ENCODE data around the gene RGS14. TPM values are rescaled to one million over a fixed set of nuclear protein-coding genes. Genes with fewer than 3 reads are reported as not detected.

Gene RGS14, protein sequence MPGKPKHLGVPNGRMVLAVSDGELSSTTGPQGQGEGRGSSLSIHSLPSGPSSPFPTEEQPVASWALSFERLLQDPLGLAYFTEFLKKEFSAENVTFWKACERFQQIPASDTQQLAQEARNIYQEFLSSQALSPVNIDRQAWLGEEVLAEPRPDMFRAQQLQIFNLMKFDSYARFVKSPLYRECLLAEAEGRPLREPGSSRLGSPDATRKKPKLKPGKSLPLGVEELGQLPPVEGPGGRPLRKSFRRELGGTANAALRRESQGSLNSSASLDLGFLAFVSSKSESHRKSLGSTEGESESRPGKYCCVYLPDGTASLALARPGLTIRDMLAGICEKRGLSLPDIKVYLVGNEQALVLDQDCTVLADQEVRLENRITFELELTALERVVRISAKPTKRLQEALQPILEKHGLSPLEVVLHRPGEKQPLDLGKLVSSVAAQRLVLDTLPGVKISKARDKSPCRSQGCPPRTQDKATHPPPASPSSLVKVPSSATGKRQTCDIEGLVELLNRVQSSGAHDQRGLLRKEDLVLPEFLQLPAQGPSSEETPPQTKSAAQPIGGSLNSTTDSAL
- total RNA-seq (2021; ENCODE audit: unreplicated experiment) (9.4 TPM), Bru-seq, nascent RNA (percentile 24 among the genes with signal in this experiment), BruChase-seq, experiment 1, labeled RNA remaining after a 6-hour chase (percentile 26 among the genes with signal in this experiment), BruChase-seq, experiment 2, labeled RNA remaining after a 2-hour chase (percentile 33 among the genes with signal in this experiment)
- 12.3 and 12.9 TPM in 2 replicates for polyA plus RNA-seq (2012)
- long read RNA-seq, transcript RGS14-207 (4 exons, 590 nt) = major isoform, 5 of 11 reads
- long read RNA-seq, partial matches to known transcripts = 3 of 11 reads
- long read RNA-seq, other reads (novel, unspliced or antisense) = 1 of 11 reads

DNA sequence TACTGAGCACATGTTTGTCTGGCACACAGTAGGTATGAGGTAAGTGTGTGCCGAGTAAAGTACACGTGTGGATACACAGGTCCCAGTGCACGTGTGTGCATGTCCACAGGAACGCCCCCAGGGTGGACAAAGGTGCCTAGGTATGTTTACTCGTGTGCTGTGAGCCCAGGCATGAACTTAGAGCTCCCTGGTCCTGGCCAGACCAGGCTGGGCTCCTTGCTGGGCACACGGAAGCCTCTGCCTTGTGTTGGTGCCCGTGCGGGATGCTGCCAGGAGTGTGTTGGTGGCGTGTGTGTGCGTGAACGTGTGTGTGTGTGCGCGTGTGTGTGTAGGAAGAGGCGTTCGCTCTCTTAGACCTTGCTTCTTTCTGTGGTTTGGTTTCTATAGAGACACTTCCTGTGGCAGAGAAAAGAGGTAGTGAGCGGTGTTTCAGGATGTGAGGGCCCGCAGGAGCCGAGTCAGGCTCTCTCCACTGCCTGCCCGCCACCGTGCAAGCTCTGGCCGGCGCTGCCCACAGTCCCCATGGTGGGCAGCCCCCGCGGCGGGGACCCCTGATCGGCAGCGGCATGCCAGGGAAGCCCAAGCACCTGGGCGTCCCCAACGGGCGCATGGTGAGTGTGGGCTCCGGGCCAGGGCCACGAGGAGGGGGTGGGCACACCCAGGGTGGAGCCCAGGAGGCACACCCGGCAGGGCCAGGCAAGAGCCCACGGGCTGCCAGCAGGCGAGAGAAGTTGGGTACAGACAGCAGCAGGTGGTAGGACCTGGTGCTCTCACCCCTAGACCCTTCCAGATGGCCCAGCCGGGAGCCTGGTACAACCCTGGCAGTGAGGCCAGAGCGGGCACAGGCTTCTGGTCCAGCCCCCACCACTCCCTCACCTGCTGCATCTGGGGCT lies at the start of gene RGS14:
RGS14 (plus strand) TSS at position 466 of the 893 bp plus-strand sequence; CDS start at position 567, 101 bp downstream.
- Histone ChIP-seq H3K79me2 (ENCODE audit: insufficient read depth, low read length) (no peaks in the 10 kb centered on the region), H3K27me3 (ENCODE audit: insufficient read depth, low read length) (no peaks in the 10 kb centered on the region), H3K9me3 (ENCODE audit: control insufficient read depth in 1 of 2, insufficient read depth in 1 of 2, low read depth in 1 of 2, low read length in 2 of 2) (peaks cover 0 to 4% of the 10 kb centered on the region in 2 experiments; a peak in 1 of 4 replicates), H3K4me3 (replicated peaks in 1 of 2; ENCODE audit: low read depth in 1 of 2, low read length in 2 of 2) (no peak within 1 kb of the TSS), H2AFZ (ENCODE audit: low read depth, low read length, poor library complexity, severe bottlenecking) (no peak within 1 kb of the TSS), H4K20me1 (ENCODE audit: insufficient read depth) (no peaks in the 10 kb centered on the region), H3K4me1 (ENCODE audit: control insufficient read depth in 1 of 2, insufficient read depth in 2 of 2, low read length in 2 of 2) (peaks cover 5 to 14% of the 10 kb centered on the region in 2 experiments; a peak in 3 of 4 replicates), H3K9ac (ENCODE audit: low read length) (no peak within 1 kb of the TSS), H3K36me3 (ENCODE audit: control insufficient read depth in 1 of 2, insufficient read depth in 2 of 2, low read length in 2 of 2) (no peaks in the 10 kb centered on the region), H3K27ac (ENCODE audit: low read depth, low read length) (no peak within 1 kb of the TSS), H3K9me2 (ENCODE audit: insufficient read depth) (no peaks in the 10 kb centered on the region), H3K4me2 (ENCODE audit: low read length) (no peak within 1 kb of the TSS)
- intact Hi-C loops (cut with micrococcal nuclease) = no loop called here
- ATAC-seq = no peak
- CTCF ChIA-PET = interaction anchor here (2.0 kb wide), 1 partner anchor 13 kb away, joined by 5 read pairs; no protein-coding TSS in a partner anchor
- BruUV-seq (replicated peaks) = no TSS peak
- POLR2A ChIA-PET = no interaction called here
- RAD21 ChIA-PET (ENCODE audit: low non-redundant PET in 1 of 2, low total read pairs in 2 of 2, uncharacterized antibody in 2 of 2, unreplicated experiment in 2 of 2) = no interaction called here
- no peak for DNase-seq (ENCODE audit: low read depth, low spot score)
- TF ChIP-seq SIN3A (IDR thresholded peaks at IDR 0.05; ENCODE audit: low read depth) = no peak
- no peak for TF ChIP-seq EGR1 (IDR thresholded peaks at IDR 0.05; ENCODE audit: low read depth)
- TF ChIP-seq CEBPB (IDR thresholded peaks at IDR 0.05; ENCODE audit: low read depth) = no peak
- TF ChIP-seq SRF (IDR thresholded peaks at IDR 0.05; ENCODE audit: low read depth) = no peak
- TF ChIP-seq ATF3 (IDR thresholded peaks at IDR 0.05) = no peak
- no peak for TF ChIP-seq CBX3 (IDR thresholded peaks at IDR 0.05; ENCODE audit: low read depth)
- TF ChIP-seq REST (IDR thresholded peaks at IDR 0.05; ENCODE audit: low read depth) = no peak
- TF ChIP-seq EZH2 (IDR thresholded peaks at IDR 0.05) = no peak
- no peak for TF ChIP-seq ZNF274 (IDR thresholded peaks at IDR 0.05; ENCODE audit: low read depth, low read length)
- TF ChIP-seq YY1 (IDR thresholded peaks at IDR 0.05; ENCODE audit: extremely low read depth, insufficient replicate concordance, low read depth, low read length) = no peak
- TF ChIP-seq TCF7L2 (IDR thresholded peaks at IDR 0.05; ENCODE audit: borderline replicate concordance, extremely low read depth, insufficient read depth, insufficient read length) = no peak
- TF ChIP-seq MAX (IDR thresholded peaks at IDR 0.05) = no peak
- TF ChIP-seq, protein P1, sequence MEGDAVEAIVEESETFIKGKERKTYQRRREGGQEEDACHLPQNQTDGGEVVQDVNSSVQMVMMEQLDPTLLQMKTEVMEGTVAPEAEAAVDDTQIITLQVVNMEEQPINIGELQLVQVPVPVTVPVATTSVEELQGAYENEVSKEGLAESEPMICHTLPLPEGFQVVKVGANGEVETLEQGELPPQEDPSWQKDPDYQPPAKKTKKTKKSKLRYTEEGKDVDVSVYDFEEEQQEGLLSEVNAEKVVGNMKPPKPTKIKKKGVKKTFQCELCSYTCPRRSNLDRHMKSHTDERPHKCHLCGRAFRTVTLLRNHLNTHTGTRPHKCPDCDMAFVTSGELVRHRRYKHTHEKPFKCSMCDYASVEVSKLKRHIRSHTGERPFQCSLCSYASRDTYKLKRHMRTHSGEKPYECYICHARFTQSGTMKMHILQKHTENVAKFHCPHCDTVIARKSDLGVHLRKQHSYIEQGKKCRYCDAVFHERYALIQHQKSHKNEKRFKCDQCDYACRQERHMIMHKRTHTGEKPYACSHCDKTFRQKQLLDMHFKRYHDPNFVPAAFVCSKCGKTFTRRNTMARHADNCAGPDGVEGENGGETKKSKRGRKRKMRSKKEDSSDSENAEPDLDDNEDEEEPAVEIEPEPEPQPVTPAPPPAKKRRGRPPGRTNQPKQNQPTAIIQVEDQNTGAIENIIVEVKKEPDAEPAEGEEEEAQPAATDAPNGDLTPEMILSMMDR (IDR thresholded peaks at IDR 0.05 in 2 of 3, conservative IDR thresholded peaks at IDR 0.05 in 1 of 3; ENCODE audit: borderline replicate concordance in 1 of 3, insufficient read depth in 1 of 3, low read depth in 2 of 3, low read length in 2 of 3) = no peak
- TF ChIP-seq FOSL1 (IDR thresholded peaks at IDR 0.05; ENCODE audit: low read depth) = no peak

Data from HCT116 (cell line).